GM12891 (cell line): ENCODE measurements around the gene GFOD1.

Source experiments
- PAX5 ChIP-seq: IDR thresholded peaks from 2 replicates; pipeline ENCODE4 v1.6.1; 2011; ENCODE audit warnings: low read length, moderate library complexity, mild to moderate bottlenecking; ENCODE audit not compliant: insufficient read depth, severe bottlenecking
- POLR2A ChIP-seq: IDR thresholded peaks from 2 replicates; pipeline ENCODE4 v1.6.1; 2011; ENCODE audit warnings: low read depth, low read length, control low read depth
- POLR2AphosphoS5 ChIP-seq: IDR thresholded peaks from 2 replicates; pipeline ENCODE4 v1.6.1; 2011; ENCODE audit warnings: low read depth, low read length, control low read depth
- SPI1 ChIP-seq: IDR thresholded peaks from 2 replicates; pipeline ENCODE4 v1.6.1; 2011; ENCODE audit warnings: low read depth, low read length, control low read depth
- TAF1 ChIP-seq: IDR thresholded peaks from 2 replicates; pipeline ENCODE4 v1.6.1; 2011; ENCODE audit warnings: low read depth, low read length, control low read depth

- TF ChIP-seq POLR2A: no peak
- no peak for TF ChIP-seq TAF1
- no peak for TF ChIP-seq POLR2AphosphoS5
- no peak for TF ChIP-seq SPI1
- no peak for TF ChIP-seq PAX5
Observed at GRCh38 chr6:13331516-13332348, 155.7 kb downstream of the GFOD1 start.
